ENCODE measurements around the gene ZNF613. TPM values are rescaled to one million over a fixed set of nuclear protein-coding genes. Genes with fewer than 3 reads are reported as not detected.

ZNF613 gene
- polyA plus RNA-seq, 3 donors = 0.96 to 3.1 (median 1.1) TPM

- TF ChIP-seq CTCF (IDR thresholded peaks at IDR 0.05) = no peak
- H3K9me3 Mint-ChIP-seq = peaks cover 61 to 95% (median 89%) of the 10 kb centered on the region in 7 donors
- H3K79me2 ChIP-seq (ENCODE audit: insufficient read depth, low read length) = no peaks in the 10 kb centered on the region
- no peak overlapping the region for H3K4me2 ChIP-seq (replicated peaks; ENCODE audit: extremely low read depth, low read length, poor library complexity, severe bottlenecking)
- no peaks in the 10 kb centered on the region for H3K27me3 ChIP-seq (ENCODE audit: control insufficient read depth in 2 of 2, insufficient read depth in 2 of 2, low read length in 2 of 2)
- peaks cover 43 to 60% of the 10 kb centered on the region in 2 donors for H3K36me3 ChIP-seq (replicated peaks in 1 of 2; ENCODE audit: control insufficient read depth in 1 of 2, insufficient read depth in 2 of 2, low read length in 2 of 2)
- no peak overlapping the region for H3K27ac Mint-ChIP-seq
- H3K4me3 ChIP-seq (replicated peaks in 1 of 3; ENCODE audit: low read depth in 2 of 3, low read length in 3 of 3) = peak overlapping the region in 1 of 3 experiments; percentile 13
- H3K9ac ChIP-seq (ENCODE audit: insufficient read depth, low read length, poor library complexity, severe bottlenecking) = no peak overlapping the region
- intact Hi-C loops (cut with micrococcal nuclease) = loop anchor here in 1 of 2 donors (5.0 kb wide), 1 partner anchor 97 kb away; the partner anchor contains the start of gene ZNF350
- peaks cover 17% of the 10 kb centered on the region for H3K4me1 Mint-ChIP-seq
- H3K27me3 Mint-ChIP-seq (ENCODE audit: low read depth in 3 of 3) = peaks cover 0 to 6% (median 3%) of the 10 kb centered on the region in 3 donors
- peaks cover 49 to 71% of the 10 kb centered on the region in 2 donors for H3K36me3 Mint-ChIP-seq
- H3K27ac ChIP-seq (ENCODE audit: low read depth in 1 of 2, low read length in 2 of 2) = no peak overlapping the region
- no peaks in the 10 kb centered on the region for H4K20me1 ChIP-seq (ENCODE audit: insufficient read depth, low read length)
- no peak for DNase-seq
- no peak overlapping the region for H3K4me3 Mint-ChIP-seq
- peaks cover 4 to 12% of the 10 kb centered on the region in 2 donors for H3K4me1 ChIP-seq (ENCODE audit: control insufficient read depth in 1 of 2, insufficient read depth in 2 of 2, low read length in 2 of 2)
- peaks cover 61 to 96% of the 10 kb centered on the region in 2 donors for H3K9me3 ChIP-seq (replicated peaks in 1 of 2; ENCODE audit: control insufficient read depth in 1 of 2, insufficient read depth in 1 of 2, low read length in 2 of 2)
- H2AFZ ChIP-seq (ENCODE audit: insufficient read depth, low read depth, low read length, poor library complexity, severe bottlenecking) = no peak overlapping the region
Measured at GRCh38 chr19:51889934-51890333, 37.3 kb upstream of the ZNF613 start.

- TF ChIP-seq CTCF (IDR thresholded peaks at IDR 0.05) = no peak
- Mint-ChIP-seq H3K9me3 (peaks cover 64 to 98% (median 94%) of the 10 kb centered on the region in 7 donors), H3K4me3 (no peak overlapping the region), H3K27ac (no peak overlapping the region), H3K27me3 (ENCODE audit: low read depth in 3 of 3) (peaks cover 0 to 4% (median 3%) of the 10 kb centered on the region in 3 donors), H3K36me3 (peaks cover 62 to 78% of the 10 kb centered on the region in 2 donors), H3K4me1 (peaks cover 17% of the 10 kb centered on the region)
- Histone ChIP-seq H2AFZ (ENCODE audit: insufficient read depth, low read depth, low read length, poor library complexity, severe bottlenecking) (no peak overlapping the region), H3K36me3 (replicated peaks in 1 of 2; ENCODE audit: control insufficient read depth in 1 of 2, insufficient read depth in 2 of 2, low read length in 2 of 2) (peaks cover 55 to 73% of the 10 kb centered on the region in 2 donors), H3K79me2 (ENCODE audit: insufficient read depth, low read length) (no peaks in the 10 kb centered on the region), H3K27me3 (ENCODE audit: control insufficient read depth in 2 of 2, insufficient read depth in 2 of 2, low read length in 2 of 2) (no peaks in the 10 kb centered on the region), H3K9me3 (replicated peaks in 1 of 2; ENCODE audit: control insufficient read depth in 1 of 2, insufficient read depth in 1 of 2, low read length in 2 of 2) (peaks cover 65 to 97% of the 10 kb centered on the region in 2 donors), H3K4me3 (replicated peaks in 1 of 3; ENCODE audit: low read depth in 2 of 3, low read length in 3 of 3) (peak overlapping the region in 1 of 3 experiments; percentile 46), H3K4me1 (ENCODE audit: control insufficient read depth in 1 of 2, insufficient read depth in 2 of 2, low read length in 2 of 2) (peaks cover 4 to 12% of the 10 kb centered on the region in 2 donors), H3K4me2 (replicated peaks; ENCODE audit: extremely low read depth, low read length, poor library complexity, severe bottlenecking) (no peak overlapping the region), H3K27ac (ENCODE audit: low read depth in 1 of 2, low read length in 2 of 2) (no peak overlapping the region), H4K20me1 (ENCODE audit: insufficient read depth, low read length) (no peaks in the 10 kb centered on the region), H3K9ac (ENCODE audit: insufficient read depth, low read length, poor library complexity, severe bottlenecking) (no peak overlapping the region)
- DNase-seq = no peak
- 100% methylated on average over 2 of the region's 10 CpGs for WGBS (ENCODE audit: insufficient coverage)
- intact Hi-C loops (cut with micrococcal nuclease) = no loop called here
Measured at GRCh38 chr19:51891193-51891747, 36.0 kb upstream of the ZNF613 start.
